ENCODE data around the gene CNBP.
"Not testable (repeated sequence)": the region's sequence is repeated elsewhere in the genome, so short reads cannot be mapped to it uniquely, and the experiment has no call there.

Gene CNBP

DNA sequence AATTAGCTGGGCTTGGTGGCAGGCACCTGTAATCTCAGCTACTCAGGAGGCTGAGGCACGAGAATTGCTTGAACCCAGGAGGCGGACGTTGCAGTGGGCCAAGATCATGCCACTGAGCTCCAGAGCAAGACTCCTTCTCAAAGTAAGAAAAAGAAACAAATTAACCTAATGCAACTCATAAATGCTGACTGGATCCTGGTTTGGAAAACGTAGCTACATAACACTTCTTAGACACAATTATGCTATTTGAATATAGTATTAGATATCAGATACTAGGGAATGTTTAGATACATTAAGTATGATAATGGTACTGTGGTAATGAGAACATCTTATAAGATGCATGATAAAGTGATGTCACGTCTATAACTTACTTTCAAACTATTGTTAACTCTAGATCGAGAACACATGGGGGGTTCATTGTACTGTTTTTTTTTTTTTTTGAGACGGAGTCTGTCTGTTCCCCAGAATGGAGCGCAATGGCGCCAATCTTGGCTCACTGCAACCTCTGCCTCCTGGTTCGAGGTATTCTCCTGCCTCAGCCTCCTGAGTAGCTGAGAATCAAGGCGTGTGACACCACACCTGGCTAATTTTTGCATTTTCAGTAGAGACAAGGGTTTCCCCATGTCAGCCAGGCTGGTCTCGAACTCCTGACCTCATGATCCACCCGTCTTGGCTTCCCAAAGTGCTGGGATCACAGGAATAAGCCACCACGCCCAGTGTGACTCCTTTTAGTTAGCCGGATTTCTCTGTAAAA lies 16.9 kb downstream of the CNBP start:
- H3K36me3 ChIP-seq (ENCODE audit: control insufficient read depth in 1 of 2, insufficient read depth in 2 of 2, low read length in 2 of 2) = peaks cover 31 to 51% of the 10 kb centered on the region in 2 donors

DNA sequence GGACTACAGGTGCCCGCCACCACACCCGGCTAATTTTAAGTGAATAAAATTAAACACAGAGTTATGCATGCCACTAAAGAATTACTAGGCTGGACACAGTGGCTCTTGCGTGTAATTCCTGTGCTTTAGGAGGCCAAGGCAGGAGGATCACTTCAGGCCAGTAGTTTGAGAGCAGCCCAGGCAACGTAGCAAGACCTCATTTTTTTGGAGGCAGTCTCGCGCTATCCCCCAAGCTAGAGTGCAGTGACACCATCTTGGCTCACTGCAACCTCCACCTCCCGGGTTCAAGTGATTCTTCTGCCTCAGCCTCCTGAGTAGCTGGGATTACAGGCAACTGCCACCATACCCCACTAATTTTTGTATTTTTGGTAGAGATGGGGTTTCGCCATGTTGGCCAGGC lies 18.1 kb downstream of the CNBP start:
- not testable (repeated sequence) for H3K9ac ChIP-seq (ENCODE audit: low read depth in 1 of 2, low read length in 2 of 2); H3K27me3 ChIP-seq (ENCODE audit: control insufficient read depth in 1 of 2, insufficient read depth in 2 of 2, low read length in 2 of 2); H3K4me3 ChIP-seq (ENCODE audit: low read depth in 1 of 2, low read length in 2 of 2); H3K9me3 ChIP-seq (ENCODE audit: control insufficient read depth in 1 of 2, low read length in 2 of 2); H3K27ac ChIP-seq (ENCODE audit: low read depth, low read length)
- peaks cover 7 to 15% of the 10 kb centered on the region in 2 donors for H3K4me1 ChIP-seq (ENCODE audit: control insufficient read depth in 1 of 2, insufficient read depth in 2 of 2, low read length in 2 of 2)
- peaks cover 21 to 40% of the 10 kb centered on the region in 2 donors for H3K36me3 ChIP-seq (ENCODE audit: control insufficient read depth in 1 of 2, insufficient read depth in 2 of 2, low read length in 2 of 2)

More for the DNA sequence above, 16.9 kb downstream of the CNBP start:
- Histone ChIP-seq H3K27me3 (ENCODE audit: control insufficient read depth in 1 of 2, insufficient read depth in 2 of 2, low read length in 2 of 2) (no peaks in the 10 kb centered on the region), H3K9me3 (ENCODE audit: control insufficient read depth in 1 of 2, low read length in 2 of 2) (no peaks in the 10 kb centered on the region), H3K27ac (ENCODE audit: low read depth, low read length) (no peak overlapping the region), H3K4me3 (ENCODE audit: low read depth in 1 of 2, low read length in 2 of 2) (no peak overlapping the region), H3K9ac (ENCODE audit: low read depth in 1 of 2, low read length in 2 of 2) (no peak overlapping the region), H3K4me1 (ENCODE audit: control insufficient read depth in 1 of 2, insufficient read depth in 2 of 2, low read length in 2 of 2) (peaks cover 7 to 13% of the 10 kb centered on the region in 2 donors)

DNA sequence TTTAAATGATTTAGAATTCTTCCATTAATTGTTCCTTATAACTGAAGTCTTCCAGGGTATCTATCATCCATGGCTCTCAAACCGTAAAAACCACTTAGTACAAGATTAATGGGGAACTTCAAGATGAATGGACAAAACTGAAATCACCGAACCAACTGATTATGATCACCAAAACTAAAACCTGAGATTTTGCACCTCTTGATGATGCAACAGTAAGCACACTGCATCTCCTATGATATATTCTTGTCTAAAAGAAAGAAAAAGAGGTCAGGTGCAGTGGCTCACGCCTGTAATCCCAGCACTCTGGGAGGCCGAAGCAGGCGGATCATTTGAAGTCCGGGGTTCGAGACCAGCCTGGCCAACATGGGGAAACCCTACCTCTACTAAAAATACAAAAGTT lies 19.2 kb downstream of the CNBP start:
- Histone ChIP-seq H3K9me3 (ENCODE audit: control insufficient read depth in 1 of 2, low read length in 2 of 2) (no peaks in the 10 kb centered on the region), H3K36me3 (ENCODE audit: control insufficient read depth in 1 of 2, insufficient read depth in 2 of 2, low read length in 2 of 2) (peaks cover 12 to 29% of the 10 kb centered on the region in 2 donors)

DNA sequence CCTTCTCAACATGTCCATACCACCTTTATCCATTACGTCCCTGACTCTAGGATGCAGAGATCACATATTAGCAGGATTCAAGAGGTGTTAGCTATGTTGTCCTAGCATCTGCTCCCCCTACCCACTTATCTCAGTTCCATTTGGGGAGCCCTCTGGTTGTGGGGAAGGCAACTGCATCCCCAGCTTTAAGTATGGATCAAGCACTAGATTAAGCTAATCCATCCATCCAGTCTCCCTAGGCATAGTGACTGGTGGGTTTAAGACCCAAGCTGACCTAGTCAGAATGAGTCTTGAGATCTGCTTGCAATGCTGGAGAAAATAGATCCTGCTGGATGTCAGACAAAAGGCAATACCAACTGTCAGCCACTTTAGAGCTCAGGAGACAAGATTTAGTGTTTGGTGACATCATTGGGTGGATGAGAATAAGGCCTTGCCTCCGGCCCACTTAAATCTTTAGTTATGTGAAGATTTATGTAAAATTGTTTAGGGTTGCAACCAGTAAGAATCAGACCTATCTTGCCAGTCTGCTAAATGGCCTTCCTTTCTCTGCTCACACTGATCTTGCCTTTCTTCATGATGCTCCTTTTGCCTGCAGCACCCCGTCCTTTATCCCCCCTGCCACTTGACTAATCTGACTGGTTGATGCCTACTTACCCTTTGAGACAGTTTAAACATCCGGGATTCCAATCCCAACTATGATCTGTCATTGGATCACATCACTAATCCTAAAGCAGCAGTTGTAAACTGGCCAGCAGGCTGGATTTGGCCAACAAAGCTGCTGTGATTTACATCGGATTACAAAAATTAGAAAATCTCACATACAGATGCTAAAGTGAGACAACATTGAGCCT lies 20.7 kb downstream of the CNBP start:
- peaks cover 12 to 22% of the 10 kb centered on the region in 2 donors for H3K4me1 ChIP-seq (ENCODE audit: control insufficient read depth in 1 of 2, insufficient read depth in 2 of 2, low read length in 2 of 2)
- no peak overlapping the region for H3K4me3 ChIP-seq (ENCODE audit: low read depth in 1 of 2, low read length in 2 of 2)
- peaks cover 9 to 34% of the 10 kb centered on the region in 2 donors for H3K36me3 ChIP-seq (ENCODE audit: control insufficient read depth in 1 of 2, insufficient read depth in 2 of 2, low read length in 2 of 2)
- no peak overlapping the region for H3K27ac ChIP-seq (ENCODE audit: low read depth, low read length)
- no peaks in the 10 kb centered on the region for H3K9me3 ChIP-seq (ENCODE audit: control insufficient read depth in 1 of 2, low read length in 2 of 2)
- H3K27me3 ChIP-seq (ENCODE audit: control insufficient read depth in 1 of 2, insufficient read depth in 2 of 2, low read length in 2 of 2) = no peaks in the 10 kb centered on the region
- no peak overlapping the region for H3K9ac ChIP-seq (ENCODE audit: low read depth in 1 of 2, low read length in 2 of 2)

More for the DNA sequence above, 19.2 kb downstream of the CNBP start:
- H3K27ac ChIP-seq (ENCODE audit: low read depth, low read length) = no peak overlapping the region
- H3K4me3 ChIP-seq (ENCODE audit: low read depth in 1 of 2, low read length in 2 of 2) = no peak overlapping the region
- no peaks in the 10 kb centered on the region for H3K27me3 ChIP-seq (ENCODE audit: control insufficient read depth in 1 of 2, insufficient read depth in 2 of 2, low read length in 2 of 2)
- H3K9ac ChIP-seq (ENCODE audit: low read depth in 1 of 2, low read length in 2 of 2) = no peak overlapping the region
- H3K4me1 ChIP-seq (ENCODE audit: control insufficient read depth in 1 of 2, insufficient read depth in 2 of 2, low read length in 2 of 2) = peaks cover 9 to 20% of the 10 kb centered on the region in 2 donors

DNA sequence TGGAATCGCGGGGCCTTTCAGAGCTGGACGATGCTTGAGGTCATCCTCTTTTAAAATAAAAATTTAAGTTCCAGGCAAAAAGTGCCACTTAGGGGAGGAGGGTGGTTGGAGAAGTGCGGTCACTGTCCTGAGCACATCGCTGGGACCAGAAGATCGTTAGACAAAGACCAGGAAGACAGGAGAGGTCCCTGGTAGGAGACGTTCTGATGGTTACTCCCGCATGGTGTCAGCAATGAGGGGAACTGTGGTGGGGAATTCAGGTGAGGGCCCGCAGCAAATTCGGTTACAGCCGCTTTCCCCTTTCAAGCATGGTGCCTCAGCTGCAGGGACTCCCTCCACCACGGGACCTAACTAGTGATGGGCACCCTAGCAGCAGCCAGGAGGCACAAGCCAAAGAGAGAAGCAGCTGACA lies 21.8 kb downstream of the CNBP start:
- H3K4me3 ChIP-seq (ENCODE audit: low read depth in 1 of 2, low read length in 2 of 2) = peak overlapping the region; percentile 98 to 99
- H3K9ac ChIP-seq (ENCODE audit: low read depth in 1 of 2, low read length in 2 of 2) = peak overlapping the region; percentile 56 to 87
- H3K36me3 ChIP-seq (ENCODE audit: control insufficient read depth in 1 of 2, insufficient read depth in 2 of 2, low read length in 2 of 2) = peaks cover 0 to 33% of the 10 kb centered on the region in 2 donors
- no peaks in the 10 kb centered on the region for H3K27me3 ChIP-seq (ENCODE audit: control insufficient read depth in 1 of 2, insufficient read depth in 2 of 2, low read length in 2 of 2)
- no peaks in the 10 kb centered on the region for H3K9me3 ChIP-seq (ENCODE audit: control insufficient read depth in 1 of 2, low read length in 2 of 2)
- H3K4me1 ChIP-seq (ENCODE audit: control insufficient read depth in 1 of 2, insufficient read depth in 2 of 2, low read length in 2 of 2) = peaks cover 12 to 22% of the 10 kb centered on the region in 2 donors
- H3K27ac ChIP-seq (ENCODE audit: low read depth, low read length) = peak overlapping the region; percentile 91

DNA sequence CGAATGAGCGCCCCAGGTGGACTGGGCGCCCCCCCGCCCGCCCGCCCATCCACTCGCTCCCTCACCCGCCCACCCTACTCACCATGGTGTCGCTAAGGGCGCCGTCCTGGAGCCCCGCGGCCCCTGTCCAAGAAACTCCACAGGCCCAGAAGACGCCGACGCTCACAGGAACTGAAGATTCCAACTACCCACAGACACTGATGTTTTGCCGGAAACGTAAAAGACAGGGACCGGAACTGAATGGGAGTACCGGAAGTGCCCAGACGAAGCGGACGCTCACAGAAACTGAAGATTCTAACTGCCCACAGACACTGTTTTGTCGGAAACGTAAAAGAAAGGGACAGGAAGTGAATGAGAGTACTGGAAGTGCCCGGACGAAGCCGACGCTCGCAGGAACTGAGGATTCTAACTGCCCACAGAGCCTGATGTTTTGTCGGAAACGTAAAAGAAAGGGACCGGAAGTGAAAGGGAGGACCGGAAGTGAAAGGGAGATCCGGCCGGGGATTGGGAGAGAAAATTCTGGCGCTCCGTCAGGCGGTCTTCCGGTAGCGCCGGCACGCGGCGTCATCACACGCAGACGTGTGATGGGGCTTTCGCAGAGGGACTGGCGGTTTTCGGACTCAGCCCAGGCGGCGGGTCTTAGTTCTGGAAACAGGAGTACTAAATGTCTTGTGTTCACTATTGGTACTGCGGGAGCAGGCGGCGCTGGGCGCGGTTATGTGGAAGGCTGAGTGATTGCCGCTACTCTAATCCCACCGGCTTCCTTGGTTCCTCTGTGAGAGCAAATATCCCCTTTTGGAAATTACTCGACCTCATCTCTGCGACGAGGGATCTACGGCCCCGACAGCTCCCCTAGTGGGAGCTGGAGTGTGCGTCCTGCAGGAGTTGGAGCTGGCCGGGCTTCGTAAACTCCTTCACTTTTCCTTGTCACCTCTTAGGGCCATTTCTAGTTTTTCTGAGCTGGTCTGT lies 22.5 kb downstream of the CNBP start, which contains the start of gene ISY1:
Gene ISY1 (minus strand): TSS at position 173 of the 969 bp plus-strand sequence. CDS start 88 bp downstream, at position 85.
- Histone ChIP-seq H3K4me1 (ENCODE audit: control insufficient read depth in 1 of 2, insufficient read depth in 2 of 2, low read length in 2 of 2) (peaks cover 12 to 22% of the 10 kb centered on the region in 2 donors), H3K27ac (ENCODE audit: low read depth, low read length) (peak within 1 kb of the TSS; percentile 91), H3K4me3 (ENCODE audit: low read depth in 1 of 2, low read length in 2 of 2) (peak within 1 kb of the TSS; percentile 98 to 99), H3K9ac (ENCODE audit: low read depth in 1 of 2, low read length in 2 of 2) (peak within 1 kb of the TSS; percentile 89 to 95), H3K27me3 (ENCODE audit: control insufficient read depth in 1 of 2, insufficient read depth in 2 of 2, low read length in 2 of 2) (no peaks in the 10 kb centered on the region), H3K36me3 (ENCODE audit: control insufficient read depth in 1 of 2, insufficient read depth in 2 of 2, low read length in 2 of 2) (peaks cover 3 to 33% of the 10 kb centered on the region in 2 donors), H3K9me3 (ENCODE audit: control insufficient read depth in 1 of 2, low read length in 2 of 2) (no peaks in the 10 kb centered on the region)

DNA sequence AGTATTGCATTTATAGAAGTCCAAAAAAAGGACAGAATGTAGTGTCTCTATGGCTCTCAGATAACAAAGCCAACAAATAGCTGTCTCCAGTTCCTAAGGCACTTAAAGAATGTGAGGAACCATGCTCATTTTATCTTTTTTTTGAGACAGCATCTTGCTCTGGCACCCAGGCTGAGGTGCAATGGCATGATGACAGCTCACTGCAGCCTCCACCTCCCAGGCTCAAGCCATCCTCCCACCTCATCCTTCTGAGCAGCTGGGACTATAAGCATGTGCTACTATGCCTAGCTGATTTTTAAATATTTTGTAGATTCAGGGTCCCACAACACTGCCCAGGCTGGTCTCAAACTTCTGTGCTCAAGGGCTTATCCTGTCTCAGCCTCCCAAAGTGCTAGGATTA lies 38.9 kb downstream of the CNBP start:
- Histone ChIP-seq H3K27ac (ENCODE audit: low read depth, low read length) (no peak overlapping the region), H3K9me3 (ENCODE audit: control insufficient read depth in 1 of 2, low read length in 2 of 2) (no peaks in the 10 kb centered on the region), H3K4me1 (ENCODE audit: control insufficient read depth in 1 of 2, insufficient read depth in 2 of 2, low read length in 2 of 2) (no peaks in the 10 kb centered on the region), H3K36me3 (ENCODE audit: control insufficient read depth in 1 of 2, insufficient read depth in 2 of 2, low read length in 2 of 2) (peaks cover 16 to 43% of the 10 kb centered on the region in 2 donors), H3K4me3 (ENCODE audit: low read depth in 1 of 2, low read length in 2 of 2) (no peak overlapping the region), H3K9ac (ENCODE audit: low read depth in 1 of 2, low read length in 2 of 2) (no peak overlapping the region), H3K27me3 (ENCODE audit: control insufficient read depth in 1 of 2, insufficient read depth in 2 of 2, low read length in 2 of 2) (no peaks in the 10 kb centered on the region)

DNA sequence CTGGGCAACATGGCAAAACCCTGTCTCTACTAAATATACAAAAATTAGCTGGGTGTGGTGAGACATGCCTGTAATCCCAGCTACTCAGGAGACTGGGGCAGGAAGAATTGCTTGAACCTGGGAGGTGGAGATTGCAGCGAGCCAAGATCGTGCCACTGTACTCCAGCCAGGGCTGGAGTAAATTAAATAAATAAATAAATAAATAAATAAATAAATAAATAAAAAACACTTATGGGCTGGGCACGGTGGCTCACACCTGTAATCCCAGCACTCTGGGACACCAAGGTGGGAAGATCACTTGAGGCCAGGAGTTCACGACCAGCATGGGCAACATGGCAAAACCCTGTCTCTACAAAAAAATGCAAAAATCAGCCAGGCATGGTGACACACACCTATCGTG lies 42.7 kb downstream of the CNBP start:
- H3K36me3 ChIP-seq (ENCODE audit: control insufficient read depth in 1 of 2, insufficient read depth in 2 of 2, low read length in 2 of 2) = peaks cover 16 to 38% of the 10 kb centered on the region in 2 donors
- H3K9ac ChIP-seq (ENCODE audit: low read depth in 1 of 2, low read length in 2 of 2); H3K27ac ChIP-seq (ENCODE audit: low read depth, low read length); H3K4me3 ChIP-seq (ENCODE audit: low read depth in 1 of 2, low read length in 2 of 2); H3K9me3 ChIP-seq (ENCODE audit: control insufficient read depth in 1 of 2, low read length in 2 of 2); H3K4me1 ChIP-seq (ENCODE audit: control insufficient read depth in 1 of 2, insufficient read depth in 2 of 2, low read length in 2 of 2); H3K27me3 ChIP-seq (ENCODE audit: control insufficient read depth in 1 of 2, insufficient read depth in 2 of 2, low read length in 2 of 2): not testable (repeated sequence)

DNA sequence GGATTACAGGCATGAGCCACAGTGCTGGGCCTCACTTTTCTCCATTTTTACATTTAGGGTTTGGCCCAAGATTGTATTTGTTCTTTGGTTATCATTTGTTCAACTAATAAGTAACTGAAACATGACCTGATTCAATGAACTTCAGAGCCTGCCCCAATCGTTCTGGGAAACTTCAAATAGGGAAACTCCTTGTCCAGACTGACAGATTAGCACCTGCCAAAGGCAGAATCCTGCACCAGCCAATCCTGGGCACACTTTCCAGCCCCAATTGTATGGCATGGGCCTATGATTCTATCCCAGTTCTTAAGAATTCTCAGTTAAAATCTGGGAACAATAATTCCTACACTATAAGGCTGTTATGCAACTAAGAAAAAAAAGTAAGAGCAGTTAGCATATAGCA lies 43.8 kb downstream of the CNBP start:
- Histone ChIP-seq H3K9ac (ENCODE audit: low read depth in 1 of 2, low read length in 2 of 2) (no peak overlapping the region), H3K27me3 (ENCODE audit: control insufficient read depth in 1 of 2, insufficient read depth in 2 of 2, low read length in 2 of 2) (no peaks in the 10 kb centered on the region), H3K4me3 (ENCODE audit: low read depth in 1 of 2, low read length in 2 of 2) (no peak overlapping the region), H3K4me1 (ENCODE audit: control insufficient read depth in 1 of 2, insufficient read depth in 2 of 2, low read length in 2 of 2) (no peaks in the 10 kb centered on the region), H3K9me3 (ENCODE audit: control insufficient read depth in 1 of 2, low read length in 2 of 2) (no peaks in the 10 kb centered on the region), H3K27ac (ENCODE audit: low read depth, low read length) (no peak overlapping the region), H3K36me3 (ENCODE audit: control insufficient read depth in 1 of 2, insufficient read depth in 2 of 2, low read length in 2 of 2) (peaks cover 11 to 40% of the 10 kb centered on the region in 2 donors)
